ENCODE results near the gene NMNAT2.

GRCh38 chr1:183435497-183435896 lies 17.3 kb upstream of the NMNAT2 start:
- TF ChIP-seq CTCF (IDR thresholded peaks at IDR 0.05): no peak
- TF ChIP-seq POLR2A (IDR thresholded peaks at IDR 0.05): no peak

Measured in Peyer's patch (tissue), 4 donors.